ENCODE results near the gene FBXO47.

- TF ChIP-seq, protein P1, sequence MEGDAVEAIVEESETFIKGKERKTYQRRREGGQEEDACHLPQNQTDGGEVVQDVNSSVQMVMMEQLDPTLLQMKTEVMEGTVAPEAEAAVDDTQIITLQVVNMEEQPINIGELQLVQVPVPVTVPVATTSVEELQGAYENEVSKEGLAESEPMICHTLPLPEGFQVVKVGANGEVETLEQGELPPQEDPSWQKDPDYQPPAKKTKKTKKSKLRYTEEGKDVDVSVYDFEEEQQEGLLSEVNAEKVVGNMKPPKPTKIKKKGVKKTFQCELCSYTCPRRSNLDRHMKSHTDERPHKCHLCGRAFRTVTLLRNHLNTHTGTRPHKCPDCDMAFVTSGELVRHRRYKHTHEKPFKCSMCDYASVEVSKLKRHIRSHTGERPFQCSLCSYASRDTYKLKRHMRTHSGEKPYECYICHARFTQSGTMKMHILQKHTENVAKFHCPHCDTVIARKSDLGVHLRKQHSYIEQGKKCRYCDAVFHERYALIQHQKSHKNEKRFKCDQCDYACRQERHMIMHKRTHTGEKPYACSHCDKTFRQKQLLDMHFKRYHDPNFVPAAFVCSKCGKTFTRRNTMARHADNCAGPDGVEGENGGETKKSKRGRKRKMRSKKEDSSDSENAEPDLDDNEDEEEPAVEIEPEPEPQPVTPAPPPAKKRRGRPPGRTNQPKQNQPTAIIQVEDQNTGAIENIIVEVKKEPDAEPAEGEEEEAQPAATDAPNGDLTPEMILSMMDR (IDR thresholded peaks at IDR 0.05; ENCODE audit: low read depth, low read length, poor library complexity, severe bottlenecking) = no peak
- no peak for TF ChIP-seq EZH2phosphoT487 (IDR thresholded peaks at IDR 0.05; ENCODE audit: borderline replicate concordance, low read length)
Observed at GRCh38 chr17:38978180-38978579, 11.0 kb upstream of the FBXO47 start.
